Measurements from ENCODE around the gene AKAP11.

Gene AKAP11

DNA sequence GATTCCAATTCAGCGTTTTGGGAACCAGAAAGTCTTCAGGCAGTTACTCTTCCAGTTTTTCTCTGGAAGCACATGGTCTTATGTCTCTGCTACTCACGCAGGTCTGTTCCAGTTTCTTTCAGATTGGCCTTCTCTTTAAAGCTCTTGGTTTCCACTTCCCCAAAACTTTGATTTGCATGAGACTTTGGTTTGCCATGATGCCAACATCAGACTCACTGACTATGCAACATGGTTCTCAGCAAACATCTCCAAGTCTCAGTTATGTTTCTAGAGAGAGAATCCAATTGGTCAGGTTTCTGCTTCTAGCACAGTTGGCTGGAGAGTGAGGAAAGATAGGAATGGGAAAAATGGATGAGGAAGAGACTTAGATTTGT lies 3.1 kb downstream of the AKAP11 start:
- no peak for DNase-seq (ENCODE audit: low read depth)

DNA sequence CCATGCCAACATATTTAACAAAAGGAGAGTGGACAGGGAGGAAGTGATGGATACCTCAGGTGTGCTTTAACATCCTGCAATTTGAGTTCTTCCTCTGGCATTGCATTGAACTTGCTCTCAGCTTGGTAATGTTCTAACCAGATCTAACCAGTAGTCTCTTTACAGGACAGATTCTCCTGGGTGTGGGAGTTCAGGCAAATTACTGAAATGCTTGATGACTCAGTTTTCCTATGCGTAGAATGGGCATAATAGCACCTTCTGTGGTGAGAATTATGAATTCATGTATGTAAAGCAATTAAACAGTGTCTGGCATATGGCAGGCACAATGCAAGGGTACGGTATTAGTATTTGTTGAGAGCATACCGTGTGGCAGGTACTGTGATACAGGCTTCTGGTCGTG lies 3.6 kb downstream of the AKAP11 start:
- DNase-seq (ENCODE audit: low read depth), result no peak

DNA sequence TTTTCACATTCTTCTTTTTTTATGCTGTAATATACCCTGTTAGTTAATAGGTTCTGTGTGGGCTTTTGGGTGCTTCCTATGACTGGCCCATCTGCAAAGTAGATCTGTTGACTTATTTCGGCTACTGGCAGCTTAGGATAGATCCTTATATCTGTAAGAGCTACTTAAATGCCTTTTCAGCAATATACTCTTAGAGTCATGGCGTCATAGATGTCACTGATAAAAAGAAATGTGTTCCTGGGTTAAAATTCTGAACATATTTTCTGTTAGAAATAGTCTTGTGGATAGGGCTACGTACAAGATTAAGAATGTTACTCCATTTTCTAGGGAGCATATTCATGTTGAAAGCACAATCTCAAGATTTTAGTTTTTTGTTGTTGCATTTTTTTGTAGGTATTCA lies 4.7 kb downstream of the AKAP11 start:
- no peak for DNase-seq (ENCODE audit: low read depth)

DNA sequence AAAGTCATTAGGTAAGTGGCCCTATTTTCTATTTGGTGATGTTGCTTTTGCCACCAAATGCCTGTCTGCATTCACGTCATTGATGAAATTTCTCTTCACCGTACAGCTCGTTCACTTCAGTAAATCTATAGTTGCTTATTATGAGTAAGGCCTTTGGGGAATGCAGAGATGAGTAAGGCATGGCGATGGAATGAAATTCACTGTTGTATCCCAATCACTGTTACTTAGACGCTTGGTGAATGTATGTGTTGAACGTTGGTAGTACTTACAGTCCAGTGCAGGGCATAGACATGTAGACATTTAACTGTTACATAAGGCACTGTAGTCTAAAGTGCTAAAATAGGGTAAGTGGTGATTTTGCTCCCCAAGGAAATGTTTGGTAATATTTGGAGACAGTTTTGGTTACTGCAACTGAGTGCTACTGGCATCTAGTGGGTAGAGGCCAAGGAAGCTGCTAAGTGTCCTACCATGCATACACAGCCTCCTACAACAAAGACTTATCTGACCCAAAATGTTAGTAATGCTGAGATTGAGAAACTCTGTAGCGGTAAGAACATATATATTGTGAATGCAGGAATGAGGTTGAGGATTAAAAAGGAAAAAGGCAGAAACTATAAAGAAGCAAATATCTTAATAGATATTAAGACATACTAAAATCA lies 5.8 kb downstream of the AKAP11 start:
- no peak for DNase-seq (ENCODE audit: low read depth)

DNA sequence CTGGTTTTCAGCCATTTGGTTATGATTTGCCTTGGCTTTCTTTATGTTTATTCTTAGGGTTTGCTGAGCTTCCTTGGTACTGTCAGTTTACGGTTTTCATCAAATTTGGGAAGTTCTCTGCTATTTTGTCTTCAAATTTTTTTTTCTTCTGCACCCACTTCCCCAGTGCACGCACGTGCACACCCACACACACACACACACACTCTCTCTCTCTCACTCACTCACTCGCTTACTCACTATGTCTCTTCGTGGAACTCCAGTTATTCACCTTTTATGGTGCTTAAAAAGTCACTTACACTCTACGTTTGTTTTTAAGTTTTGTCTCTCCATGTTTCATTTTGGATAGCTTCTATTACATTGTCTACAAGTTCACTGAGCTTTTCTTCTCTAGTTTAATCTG lies 7.1 kb downstream of the AKAP11 start:
- no peak for DNase-seq (ENCODE audit: low read depth)

DNA sequence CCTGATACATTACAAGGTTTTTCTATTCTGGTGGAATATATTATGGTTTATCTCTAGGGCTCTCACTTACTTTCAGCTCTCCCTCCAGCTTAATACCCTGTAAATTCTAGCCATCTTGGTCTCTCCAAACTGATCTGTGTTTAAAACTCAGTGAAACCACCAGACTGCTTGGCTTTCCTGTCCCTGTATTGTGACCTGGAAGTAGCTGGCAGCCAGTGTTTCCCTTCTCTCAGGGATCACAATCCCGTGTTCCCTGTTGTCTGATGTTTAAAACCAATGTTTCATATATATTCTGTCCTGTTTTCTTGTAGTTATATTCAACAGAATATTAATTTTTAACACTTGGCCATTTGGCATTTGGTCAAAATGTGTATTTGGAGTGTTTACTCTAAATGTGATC lies 8.0 kb downstream of the AKAP11 start:
- no peak for DNase-seq (ENCODE audit: low read depth)

DNA sequence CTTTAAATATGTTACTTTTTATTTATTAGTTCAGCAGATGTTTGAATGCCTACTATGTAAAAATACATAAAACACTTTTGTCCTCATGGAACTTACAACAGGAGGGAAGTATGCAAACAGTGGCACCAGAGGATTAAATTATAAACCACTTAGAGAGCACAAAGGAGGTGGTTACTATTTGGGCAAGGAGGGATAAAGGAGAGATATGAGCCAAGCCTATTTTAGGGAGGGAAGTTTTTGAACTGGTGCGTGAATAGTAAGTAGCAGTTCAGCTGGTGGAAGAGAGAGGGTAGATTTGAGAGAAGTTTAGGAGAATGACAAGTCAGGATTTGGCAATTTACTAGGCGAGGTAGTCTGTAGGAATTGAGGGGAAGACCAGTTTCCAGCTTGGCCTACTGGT lies 8.6 kb downstream of the AKAP11 start:
- DNase-seq (ENCODE audit: low read depth), result no peak

DNA sequence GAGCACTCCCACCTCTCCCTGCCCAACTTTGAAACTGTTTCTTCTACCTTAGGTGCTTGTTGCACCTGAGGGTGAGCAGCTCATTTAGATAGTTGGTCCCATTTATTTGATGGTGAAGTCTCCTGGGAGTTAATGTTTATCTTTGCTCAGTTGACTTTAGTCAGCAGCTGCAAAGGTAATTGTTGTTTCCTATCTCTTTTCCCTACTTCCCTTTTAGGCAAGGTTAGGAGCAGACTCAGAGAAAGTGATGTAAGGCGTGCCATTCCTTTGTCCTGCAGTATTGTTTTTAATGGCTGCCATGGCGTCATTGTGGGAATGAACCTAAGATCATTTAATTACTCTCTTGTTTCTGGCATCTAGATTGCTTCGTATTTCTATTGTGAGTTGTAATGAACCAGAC lies 11.6 kb downstream of the AKAP11 start:
- DNase-seq (ENCODE audit: low read depth), result no peak

DNA sequence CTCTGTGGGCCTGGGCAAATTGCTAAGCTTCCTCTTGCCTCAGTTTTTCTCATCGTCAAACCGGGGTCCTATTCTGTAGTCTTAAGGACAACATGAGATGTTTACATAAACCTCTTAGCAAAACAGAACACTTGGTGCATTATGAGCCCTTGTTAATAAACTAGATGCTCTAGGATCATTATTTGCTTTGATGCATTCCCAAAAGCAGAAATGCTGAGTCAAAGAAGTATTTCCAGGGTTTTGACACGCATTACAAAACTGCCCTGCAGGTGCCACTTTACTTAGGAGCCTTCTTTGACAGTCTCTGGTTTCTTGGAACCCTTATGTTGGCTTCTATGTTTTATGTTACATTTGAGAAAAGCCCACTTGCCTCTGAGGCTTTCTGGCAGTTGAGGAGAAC lies 12.1 kb downstream of the AKAP11 start:
- DNase-seq (ENCODE audit: low read depth), result no peak

DNA sequence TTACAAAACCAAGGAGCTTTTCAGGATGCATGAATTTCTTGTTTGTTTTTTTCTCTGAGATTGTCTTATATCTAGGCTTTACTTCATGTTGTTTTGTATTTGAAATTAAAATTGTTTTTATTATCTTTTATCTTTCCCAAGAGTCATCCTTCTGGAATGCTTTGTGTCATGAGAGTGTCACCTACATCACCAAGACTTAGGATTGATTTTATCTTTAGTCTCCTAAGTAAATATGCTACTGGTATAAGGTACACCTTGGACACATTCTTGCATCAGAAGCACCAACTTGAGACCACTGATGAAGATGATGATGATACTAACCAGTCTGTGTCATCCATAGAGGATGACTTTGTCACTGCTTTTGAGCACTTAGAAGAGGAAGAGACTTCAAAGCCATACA lies 26.4 kb downstream of the AKAP11 start:
- no peak for DNase-seq (ENCODE audit: low read depth)

DNA sequence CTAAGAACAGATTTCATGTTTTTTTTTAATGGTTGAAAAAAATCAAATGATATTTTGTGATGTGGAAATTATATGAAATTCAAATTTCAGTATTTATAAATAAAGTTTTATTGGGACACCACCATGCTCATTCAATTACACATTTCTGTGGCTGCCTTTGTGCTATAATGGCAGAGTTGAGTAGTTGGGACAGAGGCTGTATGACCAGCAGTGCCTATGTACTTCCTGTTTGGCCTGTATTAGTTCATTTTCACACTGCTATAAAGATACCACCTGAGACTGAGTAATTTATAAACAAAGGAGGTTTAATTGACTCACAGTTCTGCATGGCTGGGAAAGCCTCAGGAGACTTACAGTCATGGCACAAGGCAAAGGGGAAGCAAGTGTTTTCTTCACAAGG lies 33.6 kb downstream of the AKAP11 start:
- no peak for DNase-seq (ENCODE audit: low read depth)

DNA sequence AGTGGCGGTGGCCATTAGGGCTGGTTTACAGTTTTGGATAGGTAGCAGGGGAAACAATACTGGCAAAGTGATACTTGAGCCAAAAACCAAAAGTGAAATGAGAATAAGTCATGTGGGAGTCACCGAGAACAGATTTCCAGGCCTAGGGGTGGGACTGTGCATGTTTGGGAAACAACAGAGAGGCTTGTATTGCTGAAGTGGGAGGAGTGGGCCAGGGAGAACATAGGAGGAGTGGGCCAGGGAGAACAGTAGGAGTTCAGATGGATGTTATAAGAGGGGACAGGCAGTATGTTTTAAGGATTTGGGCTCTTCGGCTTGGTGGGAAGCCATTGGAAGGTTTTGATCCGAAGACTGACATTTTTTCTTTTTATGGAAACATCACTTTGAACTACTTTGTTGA lies 35.5 kb downstream of the AKAP11 start:
- no peak for DNase-seq (ENCODE audit: low read depth)

DNA sequence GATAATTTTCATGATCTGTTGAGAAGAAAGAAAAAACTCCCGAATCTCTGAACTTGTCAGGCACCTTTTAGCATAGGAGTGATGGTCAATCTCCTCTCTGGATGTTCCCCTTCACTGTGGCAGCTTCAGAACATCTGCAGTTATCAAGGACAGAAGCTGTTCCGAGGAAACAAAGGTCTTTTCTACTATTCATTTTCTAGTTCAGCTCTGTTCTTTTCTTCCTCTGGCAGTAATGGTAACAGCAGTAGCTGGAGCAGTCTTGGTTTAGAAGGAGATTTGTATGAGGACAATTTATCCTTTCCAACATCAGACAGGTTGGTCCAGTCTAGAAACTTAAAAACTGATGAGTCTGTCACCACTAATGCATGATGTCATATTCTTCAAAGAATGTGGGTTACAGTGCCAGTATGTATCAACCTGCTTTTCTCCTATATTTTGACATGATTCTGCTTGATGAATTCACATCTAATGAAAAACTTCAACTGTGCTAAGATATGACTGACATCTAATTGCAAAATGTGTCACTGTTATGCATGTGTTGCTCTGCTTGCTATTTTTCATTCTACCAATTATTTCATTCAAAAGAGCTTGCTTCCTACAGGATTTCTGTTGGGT lies 41.0 kb downstream of the AKAP11 start:
- DNase-seq (ENCODE audit: low read depth), result no peak

DNA sequence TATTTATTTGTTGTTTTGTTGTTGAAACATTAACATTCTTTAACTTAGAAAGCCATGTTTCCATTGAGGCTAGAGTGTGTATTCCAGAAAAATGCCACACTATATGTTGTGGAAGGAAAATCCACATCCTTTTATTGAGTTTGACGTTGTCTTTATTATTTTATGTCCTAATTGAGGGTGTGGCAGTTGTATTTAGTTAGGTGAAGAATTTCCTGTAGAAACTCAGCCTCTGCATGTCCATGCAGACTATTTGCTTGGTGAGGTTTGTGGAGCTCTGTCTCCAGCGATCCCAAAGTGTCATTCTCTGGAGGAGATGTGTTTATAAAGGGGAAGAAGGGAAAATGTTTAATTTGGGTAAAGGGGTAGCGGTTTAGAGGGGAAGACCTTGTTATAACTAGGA lies 46.6 kb downstream of the AKAP11 start:
- DNase-seq (ENCODE audit: low read depth), result no peak

DNA sequence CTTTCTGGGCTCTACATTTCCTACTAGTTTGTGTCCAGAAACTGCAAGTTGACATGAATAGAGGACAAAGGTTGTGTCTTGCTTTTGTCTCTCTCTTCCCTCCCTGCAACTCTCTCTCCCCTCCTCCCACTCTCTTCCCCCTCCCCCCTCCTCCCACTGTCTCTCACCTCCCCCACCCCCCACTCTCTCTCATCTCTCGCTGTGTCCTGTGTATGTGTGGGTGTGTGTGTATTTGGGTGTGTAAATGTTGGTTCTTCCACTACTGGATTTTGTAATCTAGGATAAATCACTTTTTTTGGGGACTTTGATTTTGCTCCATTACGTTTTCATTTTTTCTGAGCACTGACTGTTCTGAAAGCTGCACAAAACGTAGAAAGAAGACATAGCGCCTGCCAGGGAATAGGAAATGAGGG lies 48.4 kb downstream of the AKAP11 start:
- no peak for DNase-seq (ENCODE audit: low read depth)

DNA sequence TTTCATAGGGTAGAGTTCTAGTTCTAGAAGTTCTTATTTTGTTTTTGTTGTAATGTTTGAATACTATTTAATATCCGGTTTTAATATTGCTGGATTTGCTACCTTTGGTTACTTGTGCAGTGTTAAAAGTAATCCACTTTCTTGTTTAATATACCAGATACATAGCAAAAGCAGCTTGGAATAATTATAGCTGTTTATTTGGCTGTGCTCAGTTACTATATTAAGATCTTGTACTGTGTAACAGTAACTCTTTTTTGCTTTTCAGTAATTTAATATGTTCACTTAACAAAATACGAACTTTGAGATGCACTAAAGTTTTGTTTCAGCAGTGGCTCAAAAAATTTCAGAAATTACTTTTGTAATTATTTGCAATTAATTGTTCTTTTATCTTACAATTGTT lies 50.9 kb downstream of the AKAP11 start:
- DNase-seq (ENCODE audit: low read depth), result no peak

DNA sequence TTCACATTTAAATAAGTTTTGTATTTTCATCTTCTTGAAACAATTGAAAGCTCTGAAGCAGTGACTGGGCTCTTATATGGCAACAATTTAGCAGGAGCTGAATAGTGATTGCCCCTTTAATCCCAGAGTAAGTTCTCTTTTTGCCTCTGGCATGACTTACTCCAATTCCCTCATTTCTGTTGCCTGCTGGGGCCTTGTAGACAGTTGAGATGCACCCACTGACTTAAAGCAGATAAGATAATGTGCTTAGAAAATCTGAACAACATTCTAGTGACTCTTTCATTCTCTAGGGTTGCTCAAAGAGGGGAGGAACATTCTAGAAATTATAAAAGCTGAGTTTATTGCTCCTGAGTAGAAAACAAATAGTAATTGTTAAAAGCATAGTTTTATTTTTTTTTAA lies 52.8 kb downstream of the AKAP11 start:
- no peak for DNase-seq (ENCODE audit: low read depth)

DNA sequence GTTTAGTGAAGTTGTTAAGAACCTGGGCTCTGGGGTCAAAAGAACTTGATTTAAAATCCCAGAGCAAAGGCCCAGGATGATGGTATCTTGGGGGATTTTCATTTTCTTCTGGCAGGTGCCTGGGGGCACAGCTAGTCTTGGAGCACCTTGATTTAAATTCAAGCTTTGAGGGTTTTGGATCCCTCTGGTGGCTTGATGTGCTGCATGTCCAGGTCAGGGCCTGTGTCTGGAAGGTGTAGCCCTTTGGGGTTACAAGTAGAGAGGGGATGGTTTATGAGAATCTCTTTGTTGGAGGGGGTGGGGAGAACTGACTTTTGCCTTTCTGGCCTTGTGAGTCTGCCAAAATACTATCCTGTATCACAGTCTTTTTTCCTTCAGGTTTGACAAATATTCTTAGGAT lies 55.8 kb downstream of the AKAP11 start:
- DNase-seq (ENCODE audit: low read depth), result no peak

DNA sequence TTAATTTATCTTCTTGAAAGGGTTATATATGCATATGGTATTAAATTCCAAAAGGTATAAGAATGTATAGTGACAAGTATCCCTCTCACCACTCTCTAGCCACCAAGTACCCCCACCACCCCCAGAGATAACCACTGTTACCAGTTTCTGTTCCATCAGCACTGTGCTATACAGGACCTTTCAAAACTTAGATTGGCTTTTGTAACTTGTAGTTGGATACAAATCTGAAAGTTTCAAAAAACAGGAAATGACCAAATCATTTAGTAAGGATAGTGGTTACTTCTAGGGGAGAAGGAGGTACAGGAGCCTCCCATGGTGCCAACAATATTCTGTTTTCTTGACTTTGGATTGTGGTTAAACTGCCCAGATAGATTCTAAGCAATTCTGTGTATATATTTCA lies 56.7 kb downstream of the AKAP11 start:
- no peak for DNase-seq (ENCODE audit: low read depth)

DNA sequence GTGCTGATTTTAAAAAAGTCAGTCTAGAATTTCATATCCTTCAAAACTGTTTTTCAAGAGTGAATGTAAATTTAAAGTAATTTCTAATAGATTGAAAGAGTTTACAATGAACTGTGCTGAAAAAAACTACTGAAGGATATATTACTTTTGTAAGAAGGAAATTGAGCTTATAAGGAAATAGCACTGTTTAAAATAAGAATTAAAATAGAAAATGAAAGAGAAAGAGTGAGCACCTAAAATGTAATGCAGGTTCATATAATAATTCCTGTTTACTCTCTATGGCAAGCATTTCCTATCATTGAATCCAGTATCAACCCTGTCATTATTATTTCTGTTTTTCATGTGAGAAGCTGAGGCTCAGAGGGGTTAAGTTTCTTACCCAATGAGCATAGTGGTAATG lies 57.3 kb downstream of the AKAP11 start:
- DNase-seq (ENCODE audit: low read depth), result no peak

DNA sequence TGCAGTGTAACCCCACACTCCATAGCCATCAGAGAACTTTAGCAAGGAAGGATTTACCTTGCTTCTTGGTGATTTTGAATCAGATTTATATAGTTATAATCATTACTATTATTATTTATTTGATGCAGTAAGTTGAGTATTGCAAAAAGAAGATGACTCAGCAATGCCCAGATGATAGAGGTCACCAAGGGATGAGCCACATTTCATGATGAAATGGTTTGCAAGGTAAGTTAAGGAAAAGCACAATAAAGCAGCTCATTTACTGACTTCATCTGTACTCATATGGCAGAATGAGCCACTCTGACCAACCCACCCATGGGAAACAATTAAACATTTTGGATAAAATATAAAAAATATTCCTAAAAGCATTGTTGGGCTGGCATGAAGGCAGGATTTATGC lies 59.1 kb downstream of the AKAP11 start:
- no peak for DNase-seq (ENCODE audit: low read depth)

DNA sequence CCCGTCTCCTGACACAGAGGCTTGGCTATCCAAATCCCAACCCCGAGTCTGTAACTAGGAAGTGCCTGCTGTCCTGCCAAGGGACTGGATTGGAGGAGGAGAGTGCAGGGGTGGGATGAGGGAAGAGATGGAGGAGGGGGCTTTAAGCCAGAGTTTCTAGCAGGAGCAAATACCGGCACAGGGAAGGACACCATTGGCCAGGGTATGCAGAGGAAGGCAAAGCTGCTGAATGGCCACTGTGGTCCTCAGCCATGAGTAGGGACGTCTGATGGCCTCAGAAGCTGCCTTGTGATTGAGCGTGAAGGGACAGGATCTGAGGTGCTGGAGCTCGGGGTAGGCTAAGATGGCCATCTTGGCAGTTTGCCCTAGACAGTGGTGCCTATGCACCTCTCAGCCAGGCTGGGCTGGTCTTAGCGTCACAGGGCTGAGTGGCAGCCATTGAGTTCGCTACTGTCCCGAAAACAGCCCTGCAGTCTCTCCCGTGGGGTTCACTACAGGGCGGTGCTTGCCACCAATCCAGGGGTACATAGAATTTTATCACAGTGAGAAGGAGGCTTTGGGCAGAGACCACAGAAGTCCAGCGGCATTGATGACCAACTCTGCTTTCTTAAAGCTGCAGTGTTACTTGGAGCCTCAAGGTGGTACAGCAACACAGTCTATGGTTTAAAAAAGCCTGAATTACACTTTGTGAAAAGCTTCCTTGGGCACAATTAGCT lies 61.8 kb downstream of the AKAP11 start:
- DNase-seq (ENCODE audit: low read depth), result no peak

DNA sequence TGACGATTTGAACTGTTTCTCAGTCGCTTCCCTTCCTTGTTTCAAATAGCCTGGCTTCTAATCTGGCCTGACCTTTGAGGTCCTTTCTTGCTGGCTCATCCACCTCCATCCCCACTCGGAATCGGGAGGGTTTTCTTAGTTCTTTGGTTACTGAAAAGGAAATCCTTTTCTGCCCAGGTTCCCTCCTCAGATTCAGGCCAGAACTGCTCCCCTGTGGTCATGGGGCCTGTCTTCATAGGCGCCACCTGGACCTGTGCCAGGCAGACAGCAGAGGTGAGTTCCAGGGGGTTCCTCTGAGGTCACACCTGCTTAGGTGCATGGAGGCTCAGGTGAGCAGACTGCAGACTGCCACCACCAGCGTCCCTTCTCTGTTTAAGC lies 62.4 kb downstream of the AKAP11 start:
- no peak for DNase-seq (ENCODE audit: low read depth)

Data from stimulated activated CD8-positive, alpha-beta memory T cell treated with anti-CD3 and anti-CD28 coated beads, Interleukin-12 subunit alpha, Interleukin-12 subunit beta, amount 100 ng/mL, for 4 hours (primary cell).